Body of pancreas (tissue), 4 donors: ENCODE results near the gene LTBP3. TPM values are rescaled to one million over a fixed set of nuclear protein-coding genes. Genes with fewer than 3 reads are reported as not detected.
A peak's percentile ranks its signal among the peaks of the same experiment; 100 is the strongest.

Source experiments
- ATAC-seq: fragments of 150-250 bp; one replicate; pipeline ENCODE4 v1.9.1; 2016
- DNase-seq, 4 donors: peaks; one replicate each; pipeline ENCODE4 v3.0.0-alpha.2; 2019
- H3K27ac ChIP-seq, 4 donors: fragments of 200-600 bp; sonication (generic); 1 replicate in 3 of 4; 2 replicates in 1 of 4; pipeline versions ENCODE4 v1.5.1 to v1.6.1; 2016 to 2019; ENCODE audit warnings: mild to moderate bottlenecking in 1 of 4, mixed read lengths in 1 of 4, moderate library complexity in 1 of 4
- H3K27me3 ChIP-seq, 2 donors: fragments of 200-600 bp; sonication (generic); one replicate each; pipeline ENCODE4 v1.6.0; 2016; ENCODE audit warnings: mild to moderate bottlenecking in 1 of 2
- H3K36me3 ChIP-seq, 2 donors: fragments of 200-600 bp; sonication (generic); replicated peaks in 1 of 2; 2 replicates each; pipeline ENCODE4 v1.5.1; 2016; ENCODE audit warnings: low read depth in 2 of 2; ENCODE audit not compliant: insufficient read depth in 1 of 2
- H3K4me1 ChIP-seq: fragments of 200-600 bp; sonication (generic); one replicate; pipeline ENCODE4 v1.6.0; 2016
- H3K4me3 ChIP-seq, 2 donors: fragments of 200-600 bp; sonication (generic); 1 replicate in 1 of 2; 2 replicates in 1 of 2; pipeline ENCODE4 v1.5.1; 2016 to 2019
- H3K9me3 ChIP-seq, 3 donors: fragments of 200-600 bp; sonication (generic); 1 replicate in 2 of 3; 2 replicates in 1 of 3; pipeline ENCODE4 v1.5.1; 2016
- POLR2A ChIP-seq, 3 donors: fragments of 450-650 bp; IDR thresholded peaks; one replicate each; pipeline ENCODE4 v1.6.1; 2016; ENCODE audit warnings: antibody characterized with exemption in 3 of 3, mild to moderate bottlenecking in 2 of 3
- WGBS, 2 donors: methylation state at CpG; one replicate each; pipeline ENCODE4 v1.1.5; 2017; 5-methylcytosine and 5-hydroxymethylcytosine counted together
- intact Hi-C: fragments of 100-400 bp; cut with DNase I; formaldehyde crosslinking; loops from one replicate; pipeline ENCODE4 v1.15.1; 2023
- total RNA-seq, 2 donors: library from RNA; depleted of rRNA; stranded (reverse); fragments of >200 nt; gene quantifications; one replicate each; pipeline ENCODE4 v1.1.0, GENCODE V29; 2016
- TF ChIP-seq, protein P1 (sequence below), 7 experiments: fragments of 450-650 bp in 4 of 7; fragments of 200-600 bp in 3 of 7; sonication (generic) in 3 of 7; IDR thresholded peaks; one replicate each; pipeline ENCODE4 v1.5.1; 2016 to 2019; ENCODE audit warnings: antibody characterized with exemption in 7 of 7

The LTBP3 gene
- total RNA-seq, 2 donors from 2014 or later = 131 to 330 TPM

DNA sequence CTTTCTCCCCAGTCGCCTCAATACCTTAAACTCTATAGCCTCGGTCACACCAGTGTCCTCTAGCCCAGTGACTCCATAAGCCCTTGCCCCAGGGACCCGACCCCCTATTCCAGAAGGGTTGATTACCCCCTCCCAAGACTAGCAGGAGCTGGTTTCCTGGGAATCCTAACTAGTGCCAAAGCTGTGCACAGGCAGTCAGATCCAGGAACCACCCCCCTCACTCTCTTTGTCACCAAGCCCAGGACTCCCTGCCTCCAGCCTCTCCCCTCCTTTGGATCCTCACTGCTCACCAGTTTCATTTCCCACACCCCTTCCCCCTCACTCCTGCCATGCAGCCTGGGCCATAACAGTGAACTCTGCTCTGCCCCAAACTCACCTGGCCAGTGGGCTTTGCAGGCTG lies 9.8 kb downstream of the LTBP3 start:
- H3K4me3 ChIP-seq = no peak overlapping the region
- no peaks in the 10 kb centered on the region for H3K27me3 ChIP-seq
- WGBS, 2 donors = 93 to 94% methylated on average over 3 of the region's 3 CpGs
- ATAC-seq (no peak), DNase-seq (no peak)
- no peak overlapping the region for H3K27ac ChIP-seq
- intact Hi-C loops = no loop called here
- TF ChIP-seq, protein P1, sequence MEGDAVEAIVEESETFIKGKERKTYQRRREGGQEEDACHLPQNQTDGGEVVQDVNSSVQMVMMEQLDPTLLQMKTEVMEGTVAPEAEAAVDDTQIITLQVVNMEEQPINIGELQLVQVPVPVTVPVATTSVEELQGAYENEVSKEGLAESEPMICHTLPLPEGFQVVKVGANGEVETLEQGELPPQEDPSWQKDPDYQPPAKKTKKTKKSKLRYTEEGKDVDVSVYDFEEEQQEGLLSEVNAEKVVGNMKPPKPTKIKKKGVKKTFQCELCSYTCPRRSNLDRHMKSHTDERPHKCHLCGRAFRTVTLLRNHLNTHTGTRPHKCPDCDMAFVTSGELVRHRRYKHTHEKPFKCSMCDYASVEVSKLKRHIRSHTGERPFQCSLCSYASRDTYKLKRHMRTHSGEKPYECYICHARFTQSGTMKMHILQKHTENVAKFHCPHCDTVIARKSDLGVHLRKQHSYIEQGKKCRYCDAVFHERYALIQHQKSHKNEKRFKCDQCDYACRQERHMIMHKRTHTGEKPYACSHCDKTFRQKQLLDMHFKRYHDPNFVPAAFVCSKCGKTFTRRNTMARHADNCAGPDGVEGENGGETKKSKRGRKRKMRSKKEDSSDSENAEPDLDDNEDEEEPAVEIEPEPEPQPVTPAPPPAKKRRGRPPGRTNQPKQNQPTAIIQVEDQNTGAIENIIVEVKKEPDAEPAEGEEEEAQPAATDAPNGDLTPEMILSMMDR (IDR thresholded peaks at IDR 0.05) = no peak
- no peak for TF ChIP-seq POLR2A (IDR thresholded peaks at IDR 0.05)
- H3K4me1 ChIP-seq = peaks cover 35% of the 10 kb centered on the region
- no peaks in the 10 kb centered on the region for H3K9me3 ChIP-seq
- H3K36me3 ChIP-seq = no peaks in the 10 kb centered on the region

DNA sequence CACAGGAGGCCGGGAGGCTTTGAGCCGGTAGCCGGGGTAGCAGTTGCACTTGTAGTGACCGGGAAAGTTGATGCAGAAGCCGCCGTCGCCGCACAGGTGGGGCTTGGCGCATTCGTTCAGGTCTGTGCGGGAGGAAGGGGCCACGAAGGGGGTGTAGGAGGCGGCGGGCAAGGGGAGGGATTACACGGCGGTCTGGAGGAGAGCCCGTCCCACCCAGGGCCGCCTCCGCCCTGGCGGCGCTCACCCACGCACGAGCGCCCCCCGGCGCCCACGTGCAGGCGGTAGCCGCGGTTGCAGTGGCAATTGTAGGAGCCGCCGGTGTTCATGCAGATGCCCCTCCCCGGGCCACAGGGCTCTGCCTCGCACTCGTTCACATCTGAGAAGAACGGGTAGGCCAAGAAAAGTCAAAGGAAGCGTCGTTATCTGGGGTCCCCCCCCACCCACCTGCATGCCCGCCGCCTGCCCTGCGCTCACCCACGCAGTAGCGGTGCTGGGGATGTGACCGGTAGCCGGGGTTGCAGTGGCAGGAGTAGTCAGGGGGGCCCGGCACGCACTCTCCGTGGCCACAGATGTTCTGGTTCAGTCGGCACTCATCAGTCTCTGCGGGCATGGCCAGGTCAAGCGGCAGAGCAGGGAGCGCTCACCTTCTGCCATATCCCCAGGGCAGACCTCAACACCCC lies 10.6 kb downstream of the LTBP3 start:
- no peaks in the 10 kb centered on the region for H3K27me3 ChIP-seq
- H3K4me1 ChIP-seq = peaks cover 33% of the 10 kb centered on the region
- no peaks in the 10 kb centered on the region for H3K36me3 ChIP-seq
- no peak for ATAC-seq
- no peaks in the 10 kb centered on the region for H3K9me3 ChIP-seq
- no peak overlapping the region for H3K4me3 ChIP-seq
- no peak overlapping the region for H3K27ac ChIP-seq
- TF ChIP-seq, protein P1 (IDR thresholded peaks at IDR 0.05) = no peak
- no peak for TF ChIP-seq POLR2A (IDR thresholded peaks at IDR 0.05)
- intact Hi-C loops = no loop called here
- WGBS, 2 donors = 84 to 90% methylated on average over 32 to 52 of the region's 52 CpGs
- no peak for DNase-seq

DNA sequence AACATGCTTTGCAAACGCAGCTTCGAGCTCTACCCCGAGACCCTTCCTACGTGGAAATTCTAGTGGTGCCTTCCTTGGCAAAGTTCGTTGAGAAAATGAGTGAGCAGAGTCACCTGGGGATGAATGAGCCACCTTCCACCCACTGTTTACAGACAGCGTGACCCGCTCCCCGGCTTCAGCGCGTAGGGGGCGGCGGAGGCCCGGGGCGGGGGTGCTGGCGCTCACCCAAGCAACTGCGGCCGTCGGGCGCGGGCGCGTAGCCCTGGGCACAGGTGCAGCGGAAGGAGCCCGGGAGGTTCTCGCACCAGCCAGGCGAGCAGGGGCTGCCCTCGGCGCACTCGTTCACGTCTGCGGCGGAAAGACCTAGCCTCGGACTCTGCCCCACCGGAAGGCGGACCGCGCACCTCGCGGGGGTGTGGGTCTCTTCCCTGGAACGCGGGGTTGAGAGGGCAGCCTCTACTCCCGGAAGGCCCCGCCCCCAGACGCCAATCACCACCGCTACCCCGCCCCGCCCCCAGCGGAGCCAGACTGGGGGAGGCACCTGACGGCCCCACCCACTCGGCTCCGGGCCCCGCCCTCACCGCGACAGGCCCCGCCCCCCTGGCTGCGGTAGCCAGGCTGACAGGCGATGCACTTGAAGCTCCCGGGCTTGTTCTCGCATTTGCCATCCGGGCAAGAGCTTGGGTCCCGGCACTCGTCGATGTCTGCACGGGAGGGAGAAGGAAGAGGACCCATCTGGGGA lies 11.8 kb downstream of the LTBP3 start:
- H3K9me3 ChIP-seq = no peaks in the 10 kb centered on the region
- H3K4me3 ChIP-seq = peak overlapping the region in 1 of 2 donors; percentile 11
- peak in 2 of 3 donors; percentile 41 to 51 for TF ChIP-seq POLR2A (IDR thresholded peaks at IDR 0.05)
- TF ChIP-seq, protein P1 (IDR thresholded peaks at IDR 0.05) = peak in 1 of 7 experiments; percentile 6
- H3K27me3 ChIP-seq = no peaks in the 10 kb centered on the region
- H3K4me1 ChIP-seq = peaks cover 25% of the 10 kb centered on the region
- H3K36me3 ChIP-seq = no peaks in the 10 kb centered on the region
- intact Hi-C loops = no loop called here
- DNase-seq = peak; percentile 95 to 97 (median 96)
- WGBS, 2 donors = 5 to 23% methylated on average over 7 to 59 of the region's 64 CpGs
- peak overlapping the region; percentile 52 to 91 (median 68) for H3K27ac ChIP-seq
- ATAC-seq = peak; percentile 93

DNA sequence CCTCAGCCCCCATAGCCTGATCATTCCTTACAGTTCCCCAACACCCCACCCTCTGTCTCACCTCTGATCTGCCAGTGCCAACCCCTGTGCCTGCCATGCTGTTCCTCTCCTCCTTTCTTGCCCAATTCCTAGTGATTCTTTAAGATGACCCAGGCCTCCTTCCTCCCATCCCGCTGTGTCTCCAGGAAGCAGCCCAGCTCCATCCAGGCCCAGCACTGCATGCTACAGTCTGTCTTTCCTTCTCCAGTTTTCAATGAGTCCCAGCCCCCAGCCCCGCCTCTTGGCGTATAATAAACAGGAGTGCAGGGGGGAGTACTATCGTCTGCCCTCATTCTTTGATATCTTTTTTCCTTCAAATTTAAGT lies 12.3 kb downstream of the LTBP3 start:
- DNase-seq (peak in 1 of 4 donors; percentile 18), ATAC-seq (no peak)
- WGBS, 2 donors = 47 to 57% methylated on average over 4 of the region's 4 CpGs
- intact Hi-C loops = no loop called here
- H3K36me3 ChIP-seq = no peaks in the 10 kb centered on the region
- H3K27ac ChIP-seq = peak overlapping the region; percentile 52 to 91 (median 68)
- TF ChIP-seq, protein P1 (IDR thresholded peaks at IDR 0.05) = no peak
- no peak for TF ChIP-seq POLR2A (IDR thresholded peaks at IDR 0.05)
- no peaks in the 10 kb centered on the region for H3K9me3 ChIP-seq
- H3K4me3 ChIP-seq = no peak overlapping the region
- peaks cover 27% of the 10 kb centered on the region for H3K4me1 ChIP-seq
- no peaks in the 10 kb centered on the region for H3K27me3 ChIP-seq
